Measurements from ENCODE around the gene TMEM50B. TPM values are rescaled to one million over a fixed set of nuclear protein-coding genes. Genes with fewer than 3 reads are reported as not detected.
A peak's percentile ranks its signal among the peaks of the same experiment; 100 is the strongest.

The TMEM50B gene
- total RNA-seq, 6 donors from 2014 or later = 45.1 to 155 (median 68.0) TPM

- Histone ChIP-seq H3K9me3 (no peaks in the 10 kb centered on the region), H3K27ac (peak overlapping the region; percentile 68 to 79 (median 74)), H3K27me3 (no peaks in the 10 kb centered on the region), H3K4me1 (peaks cover 10 to 15% (median 15%) of the 10 kb centered on the region in 4 donors), H3K36me3 (peaks cover 33 to 97% (median 73%) of the 10 kb centered on the region in 4 donors), H3K4me3 (no peak overlapping the region)
- no peak for DNase-seq
- TF ChIP-seq EP300 (IDR thresholded peaks at IDR 0.05) = peak in 1 of 4 donors; percentile 76
- TF ChIP-seq POLR2A (IDR thresholded peaks at IDR 0.05) = peak in 1 of 4 donors; percentile 25
- TF ChIP-seq CTCF (IDR thresholded peaks at IDR 0.05) = no peak
- peak in 1 of 2 donors; percentile 60 for TF ChIP-seq POLR2AphosphoS5 (IDR thresholded peaks at IDR 0.05)
- ATAC-seq (ENCODE audit: low FRiP score in 2 of 2) = peak; percentile 70 to 91
- 84 to 95% methylated on average over 5 of the region's 5 CpGs for WGBS, 2 donors
Measured at GRCh38 chr21:33434770-33435360, 44.9 kb downstream of the TMEM50B start.

DNA sequence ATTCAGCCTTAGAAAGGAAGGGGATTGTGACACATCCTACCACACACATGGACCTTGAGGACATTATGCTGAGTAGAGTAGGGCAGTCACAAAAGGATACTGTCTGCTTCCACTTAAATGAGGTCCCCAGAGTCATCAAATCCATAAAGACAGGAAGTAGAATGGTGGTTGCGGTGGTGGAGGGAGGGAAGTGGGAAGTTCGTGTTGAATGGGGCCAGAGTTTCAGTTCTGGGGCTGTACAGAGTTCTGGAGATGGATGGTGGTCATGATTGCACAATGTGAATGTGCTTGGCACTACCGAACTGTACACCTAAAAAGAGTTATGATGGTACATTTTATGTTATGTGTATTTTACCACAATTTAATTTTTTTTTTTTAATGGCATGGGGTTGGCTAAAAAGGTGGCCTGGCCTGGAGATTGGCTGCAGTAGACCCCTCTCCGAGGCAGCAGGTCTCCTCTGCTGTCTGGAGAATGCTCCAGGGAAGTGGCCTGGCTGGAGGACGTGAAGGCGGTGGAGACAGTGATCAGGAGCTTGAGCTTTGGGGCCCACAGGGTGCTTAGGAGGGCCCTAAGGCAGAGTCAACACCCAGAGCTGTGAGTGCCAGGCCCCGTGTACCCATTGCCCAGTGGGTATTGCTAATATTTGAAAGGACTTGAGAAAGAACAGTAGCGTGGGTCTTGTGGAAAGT is 46.2 kb downstream of the TMEM50B start:
- H3K4me1 ChIP-seq = peaks cover 10 to 22% (median 15%) of the 10 kb centered on the region in 4 donors
- H3K9me3 ChIP-seq = no peaks in the 10 kb centered on the region
- TF ChIP-seq EP300 (IDR thresholded peaks at IDR 0.05) = peak in 1 of 4 donors; percentile 15
- TF ChIP-seq POLR2AphosphoS5 (IDR thresholded peaks at IDR 0.05) = peak; percentile 27 to 33
- TF ChIP-seq POLR2A (IDR thresholded peaks at IDR 0.05) = no peak
- TF ChIP-seq CTCF (IDR thresholded peaks at IDR 0.05) = no peak
- WGBS, 2 donors = 80 to 82% methylated on average over 7 to 8 of the region's 8 CpGs
- H3K4me3 ChIP-seq = no peak overlapping the region
- peak; percentile 39 to 73 for ATAC-seq (ENCODE audit: low FRiP score in 2 of 2)
- DNase-seq = peak in 1 of 2 donors; percentile 57
- peaks cover 33 to 100% (median 84%) of the 10 kb centered on the region in 4 donors for H3K36me3 ChIP-seq
- no peaks in the 10 kb centered on the region for H3K27me3 ChIP-seq
- H3K27ac ChIP-seq = peak overlapping the region; percentile 68 to 79 (median 74)

DNA sequence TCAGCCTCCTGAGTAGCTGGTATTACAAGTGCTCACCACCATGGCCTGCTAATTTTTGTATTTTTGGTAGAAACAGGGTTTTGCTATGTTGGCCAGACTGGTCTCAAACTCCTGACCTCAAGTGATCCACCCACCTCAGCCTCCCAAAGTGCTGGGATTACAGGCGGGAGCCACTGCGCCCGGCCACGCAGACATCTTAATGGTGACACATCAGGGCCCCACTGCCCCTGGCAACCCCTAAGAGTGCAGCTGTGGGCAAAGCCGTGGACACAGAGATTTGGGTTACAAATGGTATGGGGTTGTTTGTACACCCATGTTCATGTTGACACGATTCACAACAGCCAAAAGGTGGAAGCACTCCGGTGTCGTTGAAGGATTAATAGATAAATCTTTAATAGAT is 46.8 kb downstream of the TMEM50B start:
- H3K36me3 ChIP-seq = peaks cover 33 to 100% (median 81%) of the 10 kb centered on the region in 4 donors
- H3K9me3 ChIP-seq = no peaks in the 10 kb centered on the region
- peak overlapping the region; percentile 23 to 79 (median 74) for H3K27ac ChIP-seq
- H3K4me1 ChIP-seq = peaks cover 10 to 22% (median 15%) of the 10 kb centered on the region in 4 donors
- TF ChIP-seq CTCF (IDR thresholded peaks at IDR 0.05) (no peak), EP300 (IDR thresholded peaks at IDR 0.05) (no peak), POLR2AphosphoS5 (IDR thresholded peaks at IDR 0.05) (no peak), POLR2A (IDR thresholded peaks at IDR 0.05) (no peak)
- ATAC-seq (ENCODE audit: low FRiP score in 2 of 2) = no peak
- 97 to 99% methylated on average over 8 of the region's 8 CpGs for WGBS, 2 donors
- H3K27me3 ChIP-seq = no peaks in the 10 kb centered on the region
- H3K4me3 ChIP-seq = no peak overlapping the region
- DNase-seq = peak in 1 of 2 donors; percentile 38

DNA sequence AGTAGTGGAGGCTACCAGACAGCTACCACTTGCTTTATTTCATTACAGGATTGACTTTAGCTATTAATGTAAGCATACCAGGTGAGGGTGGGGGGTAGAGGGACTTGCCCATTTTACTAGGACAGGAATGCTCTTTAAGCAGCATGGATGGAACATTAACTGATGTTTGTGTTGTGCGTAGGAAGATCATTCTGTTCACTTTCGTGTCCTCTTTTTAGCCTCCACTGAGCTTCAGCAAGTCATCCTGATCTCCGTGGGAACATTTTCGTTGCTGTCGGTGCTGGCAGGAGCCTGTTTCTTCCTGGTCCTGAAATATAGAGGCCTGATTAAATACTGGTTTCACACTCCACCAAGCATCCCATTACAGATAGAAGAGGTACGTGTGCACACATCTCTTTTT is 47.3 kb downstream of the TMEM50B start:
- no peak for DNase-seq

More for the DNA sequence above, 47.3 kb downstream of the TMEM50B start:
- WGBS, 2 donors = 89 to 94% methylated on average over 6 of the region's 6 CpGs
- peaks cover 32 to 100% (median 77%) of the 10 kb centered on the region in 4 donors for H3K36me3 ChIP-seq
- TF ChIP-seq POLR2AphosphoS5 (IDR thresholded peaks at IDR 0.05) = no peak
- no peak for TF ChIP-seq POLR2A (IDR thresholded peaks at IDR 0.05)
- no peak for TF ChIP-seq EP300 (IDR thresholded peaks at IDR 0.05)
- TF ChIP-seq CTCF (IDR thresholded peaks at IDR 0.05) = no peak
- no peak for ATAC-seq (ENCODE audit: low FRiP score in 2 of 2)
- H3K27me3 ChIP-seq = no peaks in the 10 kb centered on the region
- H3K4me3 ChIP-seq = no peak overlapping the region
- peak overlapping the region in 2 of 4 donors; percentile 74 to 79 for H3K27ac ChIP-seq
- peaks cover 10 to 22% (median 15%) of the 10 kb centered on the region in 4 donors for H3K4me1 ChIP-seq
- H3K9me3 ChIP-seq = no peaks in the 10 kb centered on the region
